GM12892 (cell line): Measurements from ENCODE around the gene ANO2.

Source experiments
- POLR2A ChIP-seq: IDR thresholded peaks from 2 replicates; pipeline ENCODE4 v1.6.1; 2011; ENCODE audit warnings: low read depth, low read length, control low read depth
- TAF1 ChIP-seq: IDR thresholded peaks from 2 replicates; pipeline ENCODE4 v1.6.1; 2011; ENCODE audit warnings: low read depth, mild to moderate bottlenecking, control low read depth, low read length, borderline replicate concordance

DNA sequence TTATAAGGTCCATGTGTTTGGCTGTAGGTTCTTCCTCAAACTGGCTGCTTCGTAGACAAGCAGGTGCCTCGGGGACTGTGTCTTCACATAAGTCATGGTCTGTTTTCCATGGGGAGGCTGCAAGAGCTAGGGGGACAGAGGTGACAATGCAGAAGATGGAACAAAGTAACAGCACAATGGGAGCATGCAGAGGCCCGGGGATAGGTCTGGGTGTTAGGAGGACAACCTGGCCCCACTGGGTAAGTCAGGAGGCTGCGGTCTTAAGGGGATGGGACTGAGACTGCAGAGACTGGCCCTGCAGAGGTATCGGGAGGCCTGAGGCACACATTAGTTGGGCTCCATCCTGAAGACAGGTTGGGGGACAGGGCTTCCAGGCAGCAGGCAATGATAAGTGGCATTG is 424.2 kb downstream of the ANO2 start:
- TF ChIP-seq POLR2A = no peak
- no peak for TF ChIP-seq TAF1
